Measurements from ENCODE around the gene PLK1.

DNA sequence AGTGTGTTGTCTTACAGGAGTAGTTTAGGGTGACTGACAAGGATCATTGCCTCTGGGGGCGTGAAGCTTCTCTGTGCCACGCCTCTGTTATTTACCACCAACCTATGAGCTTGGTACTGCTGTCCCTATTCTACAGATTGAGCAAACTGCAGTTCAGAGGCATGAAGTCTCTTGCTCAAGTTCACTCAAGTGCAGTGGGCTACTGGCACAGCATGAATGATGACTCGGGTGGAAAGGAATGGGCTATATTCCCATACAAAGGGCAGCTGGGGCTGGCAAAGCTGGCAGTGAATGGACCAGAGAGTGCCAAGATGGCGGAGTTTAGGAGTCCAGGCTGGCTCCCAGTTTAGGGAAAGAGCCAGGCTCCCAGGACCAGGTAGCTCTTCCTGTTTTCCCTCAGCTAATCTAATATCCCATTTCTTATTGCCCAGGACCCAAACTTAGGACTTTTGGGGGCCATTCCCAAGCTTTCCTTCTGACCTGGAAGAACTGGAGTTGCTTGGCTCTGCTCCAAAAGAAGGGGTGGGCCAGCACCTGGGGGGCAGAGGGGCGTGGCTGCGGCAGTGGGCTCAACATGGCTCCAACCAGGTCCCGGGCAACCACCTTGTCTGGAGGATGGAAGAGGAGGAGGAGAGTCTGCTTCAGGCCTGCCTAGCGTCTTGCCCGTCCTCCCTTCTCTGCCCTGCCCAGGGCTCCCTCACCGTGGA lies 12.9 kb downstream of the PLK1 start:
- TF ChIP-seq POLR2A (IDR thresholded peaks at IDR 0.05; ENCODE audit: low read length) (no peak), GATA1 (IDR thresholded peaks at IDR 0.05; ENCODE audit: low read depth, low read length) (no peak)
